ENCODE measurements around the gene TMEM117.
"Not testable (repeated sequence)": the region's sequence is repeated elsewhere in the genome, so short reads cannot be mapped to it uniquely, and the experiment has no call there.

TMEM117 gene

GRCh38 chr12:44031472-44032185 lies 195.7 kb downstream of the TMEM117 start:
- no peak for DNase-seq

- no peak for DNase-seq
Measured at GRCh38 chr12:44034906-44035305, 199.0 kb downstream of the TMEM117 start.

GRCh38 chr12:44036875-44037443 lies 201.1 kb downstream of the TMEM117 start:
- no peak for DNase-seq

DNA sequence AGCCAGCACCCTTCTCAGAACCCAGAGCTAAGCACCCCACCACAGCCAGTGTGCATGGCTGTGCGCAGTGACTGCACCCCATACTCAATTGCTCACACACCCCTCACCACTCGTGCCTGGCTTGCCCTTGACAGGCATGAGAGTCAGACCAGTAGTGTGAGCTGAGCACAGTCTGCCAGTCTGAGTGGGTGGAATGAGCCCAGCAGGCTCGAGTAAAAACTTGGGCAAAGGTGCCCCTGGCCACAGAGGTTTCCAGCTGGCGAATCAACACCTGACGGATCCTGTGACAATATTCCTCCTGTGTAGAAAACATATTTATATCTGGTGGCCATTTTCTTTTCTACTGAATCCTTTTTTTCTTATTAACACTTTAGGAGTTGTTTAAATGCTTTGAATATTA lies 202.5 kb downstream of the TMEM117 start:
- DNase-seq: no peak

DNA sequence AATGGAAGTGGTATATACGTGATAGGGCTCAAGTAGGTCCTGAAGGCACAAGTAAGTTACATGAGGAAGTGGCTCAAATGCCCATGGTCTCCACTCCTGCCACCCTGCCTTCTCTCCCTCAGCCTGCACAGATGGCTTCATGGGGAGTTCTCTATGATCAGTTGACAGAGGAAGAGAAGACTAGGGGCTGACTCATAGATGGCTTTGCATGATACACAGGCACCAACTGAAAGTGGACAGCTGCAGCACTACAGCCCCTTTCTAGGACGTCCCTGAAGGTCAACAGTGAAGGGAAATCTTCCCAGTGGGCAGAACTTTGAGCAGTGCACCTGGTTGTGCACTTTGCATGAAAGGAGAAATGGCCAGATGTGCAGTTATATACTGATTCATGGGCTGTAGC lies 208.6 kb downstream of the TMEM117 start:
- DNase-seq: not testable (repeated sequence)

DNA sequence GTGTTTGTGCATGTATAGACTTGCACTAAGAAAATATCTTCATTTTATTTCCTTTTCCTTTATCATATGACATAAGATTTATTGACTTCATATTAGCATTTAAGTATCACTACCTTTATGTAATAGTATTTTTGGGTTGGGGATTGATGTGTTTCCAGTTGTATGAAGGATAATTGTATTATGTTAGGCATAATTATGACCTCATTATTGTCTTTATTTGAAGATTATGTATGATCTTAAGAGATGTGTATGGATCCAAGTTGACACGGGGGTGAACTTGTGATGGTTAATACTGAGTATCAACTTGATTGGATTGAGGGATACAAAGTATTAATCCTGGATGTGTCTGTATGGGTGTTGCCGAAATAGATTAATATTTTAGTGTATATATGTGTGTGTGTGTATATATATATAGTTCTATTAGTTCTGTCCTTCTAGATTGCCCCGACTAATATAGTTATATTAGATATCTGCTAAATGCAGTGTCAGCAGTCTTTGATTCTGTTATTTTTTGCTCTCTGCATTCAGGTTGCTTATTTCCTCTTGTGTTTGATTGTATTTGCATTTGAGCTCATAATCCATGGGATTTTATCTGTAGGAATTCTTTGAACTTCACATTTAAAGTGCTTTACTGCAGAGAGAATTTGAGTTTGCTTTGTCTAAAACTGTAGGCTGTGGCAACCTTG lies 211.0 kb downstream of the TMEM117 start:
- no peak for DNase-seq

- DNase-seq: no peak
Measured at GRCh38 chr12:44052554-44052953, 216.7 kb downstream of the TMEM117 start.

GRCh38 chr12:44053549-44054127 lies 217.8 kb downstream of the TMEM117 start:
- no peak for DNase-seq

- DNase-seq: no peak
Measured at GRCh38 chr12:44054281-44054680, 218.4 kb downstream of the TMEM117 start.

DNA sequence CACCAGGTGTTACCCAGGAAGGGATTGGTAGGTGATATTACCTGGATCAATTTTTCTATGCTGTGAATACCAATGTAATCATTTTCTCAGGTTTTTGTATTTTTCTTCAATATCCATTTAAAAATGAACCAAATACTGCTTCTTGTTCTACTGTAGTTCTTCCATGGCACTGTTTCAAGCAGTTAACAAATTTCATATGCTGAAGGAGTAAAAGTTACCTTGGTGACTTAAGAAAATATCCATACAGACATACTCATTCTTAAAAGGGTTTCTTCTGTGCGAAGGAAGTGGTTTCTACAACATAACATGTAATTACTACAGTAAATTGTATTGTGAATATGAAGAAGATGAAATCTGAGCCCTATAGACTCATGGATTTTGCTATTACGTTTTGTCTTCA lies 222.5 kb downstream of the TMEM117 start:
- DNase-seq: no peak

- no peak for DNase-seq
Measured at GRCh38 chr12:44059476-44059875, 223.6 kb downstream of the TMEM117 start.

GRCh38 chr12:44063671-44064070 lies 227.8 kb downstream of the TMEM117 start:
- no peak for DNase-seq

- no peak for DNase-seq
Measured at GRCh38 chr12:44076871-44077270, 241.0 kb downstream of the TMEM117 start.

DNA sequence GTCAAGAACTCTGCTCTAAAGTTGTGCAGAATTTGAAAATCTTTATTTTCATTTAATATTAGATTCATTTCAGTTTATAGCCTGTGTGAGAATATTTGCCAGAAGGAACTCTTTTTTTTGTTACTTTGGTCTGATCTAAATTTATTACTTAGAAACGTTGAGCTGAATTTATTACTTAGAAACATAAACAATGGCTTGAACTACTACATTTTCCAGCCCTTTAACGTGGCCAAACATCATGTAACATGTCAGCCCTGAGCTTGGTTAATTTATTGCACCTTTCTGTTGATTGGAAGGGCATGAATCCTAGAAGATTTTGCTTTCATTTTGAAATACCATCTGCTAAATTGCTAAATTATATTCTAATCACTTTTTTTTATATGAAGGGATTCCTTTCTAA lies 241.4 kb downstream of the TMEM117 start:
- no peak for DNase-seq

- DNase-seq: no peak
Measured at GRCh38 chr12:44078273-44078672, 242.4 kb downstream of the TMEM117 start.

DNA sequence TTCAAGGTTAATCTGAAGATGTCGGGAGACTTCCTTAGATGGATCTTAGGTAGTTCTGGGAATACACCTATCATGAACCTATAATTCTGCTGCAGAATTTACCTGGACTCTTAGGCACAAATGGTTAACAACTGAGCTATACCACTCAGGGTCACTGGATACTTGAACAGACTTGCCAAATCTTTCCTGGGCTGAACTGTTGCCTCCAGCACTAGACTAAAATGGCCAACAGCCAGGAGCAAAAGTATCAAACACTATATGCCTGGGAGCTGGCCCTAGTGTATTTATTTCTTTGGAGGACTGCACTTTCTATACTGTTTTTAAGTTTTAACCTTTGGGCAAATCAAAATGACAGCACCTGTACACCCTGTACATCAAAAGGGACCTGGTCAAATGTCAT lies 252.8 kb downstream of the TMEM117 start:
- no peak for DNase-seq

DNA sequence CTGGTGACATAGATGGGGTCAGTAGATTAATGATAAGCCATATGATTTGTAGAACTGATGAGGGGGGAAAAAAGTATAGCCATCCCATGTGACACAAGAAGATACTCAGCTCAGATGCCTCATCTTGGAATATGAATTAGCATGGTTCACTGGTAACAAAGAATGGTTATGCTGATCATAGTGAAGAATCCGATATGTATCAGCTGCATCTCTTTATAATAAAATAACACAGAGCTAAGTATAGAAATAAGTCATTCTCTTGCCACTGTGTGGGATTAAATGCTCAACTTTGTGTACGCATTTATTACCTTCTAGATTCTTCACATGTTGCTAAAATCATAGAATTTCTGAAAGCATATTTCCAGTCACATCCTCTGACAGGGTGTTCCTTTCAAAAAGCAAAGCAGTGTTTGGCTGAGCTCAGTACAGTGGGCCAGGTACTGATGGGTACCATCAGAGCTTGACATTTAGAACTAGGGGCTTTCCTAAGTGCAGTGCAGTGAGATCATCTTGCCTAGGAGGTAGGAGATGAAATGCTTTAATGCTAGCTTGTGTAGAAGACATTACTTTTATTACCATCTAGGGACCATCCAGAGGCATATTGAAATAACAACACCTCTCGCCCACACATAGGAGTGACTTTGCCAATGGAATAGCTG lies 256.2 kb downstream of the TMEM117 start:
- DNase-seq: no peak

DNA sequence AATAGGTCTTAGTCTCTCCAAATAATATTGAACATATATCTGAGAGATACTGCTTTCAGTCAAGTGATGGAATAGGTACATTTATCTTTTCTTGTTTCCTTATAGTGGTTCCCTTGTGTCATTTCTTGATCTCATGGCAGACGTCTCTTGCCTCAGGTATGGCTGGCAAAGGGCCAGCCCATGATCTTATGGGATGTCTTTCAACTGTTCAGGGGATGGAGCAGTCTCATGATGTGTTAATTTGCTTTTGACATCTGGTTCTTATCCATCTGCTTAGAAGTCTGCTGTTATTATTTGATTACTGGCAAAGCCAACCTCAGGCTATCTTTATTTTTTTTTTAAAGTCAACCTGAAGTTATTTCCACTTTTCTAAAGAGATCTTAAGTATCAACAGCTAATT lies 262.9 kb downstream of the TMEM117 start:
- DNase-seq: no peak

GRCh38 chr12:44099486-44099885 lies 263.6 kb downstream of the TMEM117 start:
- no peak for DNase-seq

DNA sequence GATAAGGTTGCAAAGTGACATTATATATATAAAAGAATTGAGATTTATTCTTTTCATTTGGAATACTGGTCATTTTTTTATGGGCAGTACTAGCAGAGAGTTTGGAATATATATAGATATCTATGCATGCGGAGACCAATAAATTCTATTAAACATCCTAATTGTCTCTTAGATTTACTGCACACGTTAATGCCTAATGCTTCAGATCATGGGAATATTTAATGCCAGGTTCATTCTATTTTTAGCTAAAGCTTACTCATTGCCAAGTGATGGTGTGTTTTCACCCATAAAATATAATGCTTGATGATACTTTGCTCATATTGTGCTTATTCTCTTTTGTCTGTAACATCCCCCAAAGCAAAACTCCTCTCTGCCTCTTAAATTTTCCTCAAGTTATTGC lies 264.4 kb downstream of the TMEM117 start:
- DNase-seq: no peak

DNA sequence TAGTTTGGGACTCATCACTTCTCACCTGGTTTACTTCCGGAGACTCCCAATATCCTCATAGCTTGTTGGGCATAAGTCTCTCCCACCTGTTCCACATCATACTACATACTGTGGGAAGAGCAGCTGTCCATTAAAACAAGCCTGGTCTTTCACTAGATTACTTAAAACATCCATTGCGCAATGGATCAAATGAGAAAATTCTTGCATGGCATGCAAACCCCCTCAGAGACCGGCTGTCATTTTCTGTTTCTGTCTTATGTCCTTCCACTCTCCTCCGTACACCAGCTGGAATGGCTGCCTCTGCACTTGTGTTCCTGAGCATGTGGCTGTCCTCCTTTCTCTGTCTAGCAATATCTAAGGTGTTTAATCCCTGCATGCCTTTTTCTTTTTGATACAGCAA lies 265.6 kb downstream of the TMEM117 start:
- no peak for DNase-seq

DNA sequence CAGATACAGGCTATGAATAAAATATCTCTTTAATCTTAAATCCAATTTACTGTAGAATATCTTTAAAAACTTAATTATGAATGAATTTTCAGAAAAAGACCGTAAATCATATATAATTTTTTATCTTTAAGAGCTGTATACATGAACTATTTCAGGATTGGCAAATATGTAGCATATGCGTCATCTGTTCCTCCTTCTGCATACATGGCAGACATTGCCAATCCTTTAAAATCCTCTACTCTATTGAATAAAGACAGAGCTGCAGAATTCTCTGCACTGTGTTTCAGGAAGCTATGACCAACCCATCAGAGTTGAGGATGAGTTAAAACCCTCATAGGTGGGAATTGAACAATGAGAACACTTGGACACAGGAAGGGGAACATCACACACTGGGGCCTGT lies 279.0 kb downstream of the TMEM117 start:
- DNase-seq: no peak

DNA sequence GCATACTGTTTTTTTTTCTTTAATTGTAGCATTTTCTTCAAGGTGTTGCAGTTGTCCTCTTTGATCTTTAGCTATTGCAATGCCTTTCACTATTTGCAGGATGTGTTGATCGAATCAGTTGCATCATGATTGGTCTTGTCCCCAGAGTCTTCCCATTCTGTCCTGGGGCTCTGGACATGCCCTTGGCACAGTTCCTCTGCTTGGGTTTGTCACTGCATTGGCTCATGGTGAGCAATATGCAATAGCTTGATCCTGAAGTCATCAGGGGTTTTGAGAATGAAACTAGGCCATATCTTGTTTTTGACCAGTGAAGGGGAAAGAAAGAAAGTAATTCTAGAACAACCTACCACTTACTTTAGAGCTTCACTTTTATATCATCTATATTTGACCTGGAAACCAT lies 281.5 kb downstream of the TMEM117 start:
- no peak for DNase-seq

GRCh38 chr12:44118946-44119345 lies 283.1 kb downstream of the TMEM117 start:
- DNase-seq: no peak

All from NCI-H187 treated with DMSO at 0.1 percent for 48 hours (cell line).